ENCODE data around the gene NHERF1.

GRCh38 chr17:74784125-74784810 is 35.8 kb downstream of the NHERF1 start:
- TF ChIP-seq POLR2A (IDR thresholded peaks at IDR 0.05; ENCODE audit: low read depth) (no peak), CTCF (IDR thresholded peaks at IDR 0.05) (no peak), POLR2AphosphoS5 (IDR thresholded peaks at IDR 0.05) (no peak)
